Keratinocyte (primary cell): Measurements from ENCODE around the gene WNT8A. TPM values are rescaled to one million over a fixed set of nuclear protein-coding genes. Genes with fewer than 3 reads are reported as not detected.

ENCODE experiments used
- DNase-seq: peaks from one replicate; pipeline ENCODE4 v3.0.0-alpha.2; 2011; ENCODE audit warnings: low read depth, missing footprints, low spot score
- FAIRE-seq: peaks from 2 replicates; lab custom pipeline; 2011; peaks lifted over from hg19 to GRCh38; lab: Jason Lieb, UNC
- H2AFZ ChIP-seq: 2 replicates; pipeline ENCODE4 v1.6.0; 2012; ENCODE audit warnings: low read length, control low read depth, inconsistent platforms; ENCODE audit not compliant: control insufficient read depth
- H3K27ac ChIP-seq: 2 replicates; pipeline ENCODE4 v1.5.1; 2011; ENCODE audit warnings: low read length; ENCODE audit not compliant: control insufficient read depth, insufficient read depth
- H3K27me3 ChIP-seq: 3 replicates; pipeline ENCODE4 v1.6.0; 2011; ENCODE audit warnings: low read length; ENCODE audit not compliant: control insufficient read depth, insufficient read depth; ENCODE audit errors: extremely low read depth
- H3K36me3 ChIP-seq, 2 experiments: 2 replicates in 1 of 2; 3 replicates in 1 of 2; pipeline ENCODE4 v1.5.1; 2011; ENCODE audit warnings: low read length in 2 of 2, mild to moderate bottlenecking in 1 of 2; ENCODE audit not compliant: control insufficient read depth in 2 of 2, insufficient read depth in 2 of 2; ENCODE audit errors: extremely low read depth in 1 of 2
- H3K4me1 ChIP-seq: 3 replicates; pipeline ENCODE4 v1.5.1; 2011; ENCODE audit warnings: low read length; ENCODE audit not compliant: control insufficient read depth, insufficient read depth; ENCODE audit errors: extremely low read depth
- H3K4me2 ChIP-seq: 3 replicates; pipeline ENCODE4 v1.6.0; 2011; ENCODE audit warnings: low read depth, low read length; ENCODE audit not compliant: control insufficient read depth, insufficient read depth; ENCODE audit errors: extremely low read depth
- H3K4me3 ChIP-seq, 3 experiments: fragments of 200-600 bp in 1 of 3; sonication (generic) in 1 of 3; 2 replicates in 2 of 3; 3 replicates in 1 of 3; pipeline ENCODE4 v1.5.1; 2011 to 2016; ENCODE audit warnings: low read length in 3 of 3, mild to moderate bottlenecking in 3 of 3, control low read depth in 2 of 3, inconsistent platforms in 1 of 3, low read depth in 1 of 3, mixed read lengths in 1 of 3, mixed run types in 1 of 3, moderate library complexity in 1 of 3; ENCODE audit not compliant: control insufficient read depth in 2 of 3, insufficient read depth in 2 of 3; ENCODE audit errors: extremely low read depth in 1 of 3
- H3K79me2 ChIP-seq: 2 replicates; pipeline ENCODE4 v1.6.0; 2012; ENCODE audit warnings: low read length; ENCODE audit not compliant: control insufficient read depth, insufficient read depth
- H3K9ac ChIP-seq: 3 replicates; pipeline ENCODE4 v1.6.0; 2011; ENCODE audit warnings: low read length; ENCODE audit not compliant: control insufficient read depth, insufficient read depth; ENCODE audit errors: extremely low read depth
- H3K9me1 ChIP-seq: 3 replicates; pipeline ENCODE4 v1.6.0; 2011; ENCODE audit warnings: low read length; ENCODE audit not compliant: control insufficient read depth, insufficient read depth; ENCODE audit errors: extremely low read depth
- H3K9me3 ChIP-seq: 2 replicates; pipeline ENCODE4 v1.5.1; 2012; ENCODE audit warnings: low read depth, low read length; ENCODE audit not compliant: control insufficient read depth
- H4K20me1 ChIP-seq: 3 replicates; pipeline ENCODE4 v1.6.0; 2011; ENCODE audit warnings: low read length; ENCODE audit not compliant: control insufficient read depth, insufficient read depth; ENCODE audit errors: extremely low read depth
- EZH2 ChIP-seq: IDR thresholded peaks from one replicate; pipeline ENCODE4 v1.6.1; 2012; ENCODE audit warnings: inconsistent platforms, mild to moderate bottlenecking, low read length, moderate library complexity
- dilution Hi-C: fragments of 300-500 bp; cut with MboI; formaldehyde crosslinking; loops from one replicate; pipeline ENCODE4 v1.7.0; 2020; ENCODE audit warnings: low sequenced_read_pairs; ENCODE audit not compliant: extremely low pct_ligation_motif_present
- polyA plus RNA-seq, 5 experiments: library from polyadenylated mRNA; depleted of rRNA in 3 of 5; stranded (reverse) in 3 of 5; stranded (forward) in 1 of 5; unstranded in 1 of 5; fragments of >200 nt; gene quantifications; 1 replicate in 1 of 5; 2 replicates in 3 of 5; 3 replicates in 1 of 5; pipeline versions ENCODE4 v1.2.1 to v1.2.3, GENCODE V29; 2011 to 2012; ENCODE audit warnings: missing spikeins in 2 of 5, low read depth in 1 of 5, low replicate concordance in 1 of 5
- TF ChIP-seq, protein P1 (sequence below), 3 experiments: IDR thresholded peaks in 1 of 3; conservative IDR thresholded peaks in 1 of 3; optimal IDR thresholded peaks in 1 of 3; 2 replicates in 2 of 3; 3 replicates in 1 of 3; pipeline versions ENCODE3 to v1.5.1; 2011; ENCODE audit warnings: low read length in 3 of 3, mild to moderate bottlenecking in 3 of 3, moderate library complexity in 2 of 3, control low read depth in 1 of 3, inconsistent platforms in 1 of 3; ENCODE audit not compliant: insufficient read depth in 2 of 3; ENCODE audit errors: extremely low read depth in 1 of 3

The WNT8A gene
- polyA plus RNA-seq, 1 donor (not counting 4 experiments of a cell fraction or from before 2014, with no cell fraction given) = not detected

DNA sequence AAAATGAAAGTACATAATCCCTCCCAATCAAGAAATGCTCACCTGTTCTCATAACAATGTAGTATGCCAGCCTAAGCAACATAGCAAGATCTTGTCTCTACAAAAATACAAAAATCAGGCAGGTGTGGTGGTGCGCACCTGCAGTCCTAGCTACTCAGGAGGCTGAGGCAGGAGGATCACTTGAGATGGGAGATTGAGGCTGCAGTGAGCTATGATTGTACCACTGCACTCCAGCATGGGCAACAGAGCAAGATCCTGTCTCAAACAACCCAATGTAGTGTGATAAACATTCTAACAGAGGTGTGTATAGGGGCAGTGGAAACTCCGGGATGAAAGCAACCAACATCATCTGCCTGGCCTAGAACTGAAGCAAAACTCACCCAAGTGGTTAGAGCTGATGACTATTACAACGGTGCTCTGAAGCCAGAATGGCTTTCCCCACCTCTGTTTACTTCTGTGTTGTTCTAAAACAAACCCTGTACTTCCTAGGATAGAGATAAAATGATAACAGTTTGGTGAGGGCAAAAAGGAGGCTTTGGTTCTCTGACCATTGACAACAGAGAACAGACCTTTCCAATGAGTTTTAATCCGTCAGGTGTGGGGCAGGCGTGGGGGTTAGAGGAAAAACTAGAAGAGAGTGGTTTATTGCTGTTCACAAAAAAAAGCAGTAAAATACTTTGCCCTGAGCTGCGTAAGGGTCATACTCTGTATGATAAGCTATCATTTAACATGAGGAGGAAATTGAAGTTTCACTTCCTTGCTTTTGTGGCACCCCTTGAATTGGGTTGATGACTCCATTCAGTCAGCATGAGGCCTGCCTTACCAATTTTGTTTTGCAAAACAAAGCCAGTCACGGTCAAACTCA is 18.9 kb downstream of the WNT8A start:
- dilution Hi-C loops = no loop called here
- Histone ChIP-seq H3K9ac (no peak overlapping the region), H4K20me1 (no peaks in the 10 kb centered on the region), H2AFZ (no peak overlapping the region), H3K36me3 (no peaks in the 10 kb centered on the region), H3K27me3 (no peaks in the 10 kb centered on the region), H3K9me1 (no peaks in the 10 kb centered on the region), H3K4me2 (no peak overlapping the region), H3K4me3 (no peak overlapping the region), H3K9me3 (no peaks in the 10 kb centered on the region), H3K4me1 (no peaks in the 10 kb centered on the region), H3K27ac (no peak overlapping the region), H3K79me2 (no peaks in the 10 kb centered on the region)
- TF ChIP-seq, protein P1, sequence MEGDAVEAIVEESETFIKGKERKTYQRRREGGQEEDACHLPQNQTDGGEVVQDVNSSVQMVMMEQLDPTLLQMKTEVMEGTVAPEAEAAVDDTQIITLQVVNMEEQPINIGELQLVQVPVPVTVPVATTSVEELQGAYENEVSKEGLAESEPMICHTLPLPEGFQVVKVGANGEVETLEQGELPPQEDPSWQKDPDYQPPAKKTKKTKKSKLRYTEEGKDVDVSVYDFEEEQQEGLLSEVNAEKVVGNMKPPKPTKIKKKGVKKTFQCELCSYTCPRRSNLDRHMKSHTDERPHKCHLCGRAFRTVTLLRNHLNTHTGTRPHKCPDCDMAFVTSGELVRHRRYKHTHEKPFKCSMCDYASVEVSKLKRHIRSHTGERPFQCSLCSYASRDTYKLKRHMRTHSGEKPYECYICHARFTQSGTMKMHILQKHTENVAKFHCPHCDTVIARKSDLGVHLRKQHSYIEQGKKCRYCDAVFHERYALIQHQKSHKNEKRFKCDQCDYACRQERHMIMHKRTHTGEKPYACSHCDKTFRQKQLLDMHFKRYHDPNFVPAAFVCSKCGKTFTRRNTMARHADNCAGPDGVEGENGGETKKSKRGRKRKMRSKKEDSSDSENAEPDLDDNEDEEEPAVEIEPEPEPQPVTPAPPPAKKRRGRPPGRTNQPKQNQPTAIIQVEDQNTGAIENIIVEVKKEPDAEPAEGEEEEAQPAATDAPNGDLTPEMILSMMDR (optimal IDR thresholded peaks at IDR 0.05 in 1 of 3, IDR thresholded peaks at IDR 0.05 in 1 of 3, conservative IDR thresholded peaks at IDR 0.05 in 1 of 3; ENCODE audit: extremely low read depth in 1 of 3, insufficient read depth in 2 of 3, low read length in 3 of 3) = no peak
- no peak for TF ChIP-seq EZH2
- FAIRE-seq = no peak
- DNase-seq = no peak

DNA sequence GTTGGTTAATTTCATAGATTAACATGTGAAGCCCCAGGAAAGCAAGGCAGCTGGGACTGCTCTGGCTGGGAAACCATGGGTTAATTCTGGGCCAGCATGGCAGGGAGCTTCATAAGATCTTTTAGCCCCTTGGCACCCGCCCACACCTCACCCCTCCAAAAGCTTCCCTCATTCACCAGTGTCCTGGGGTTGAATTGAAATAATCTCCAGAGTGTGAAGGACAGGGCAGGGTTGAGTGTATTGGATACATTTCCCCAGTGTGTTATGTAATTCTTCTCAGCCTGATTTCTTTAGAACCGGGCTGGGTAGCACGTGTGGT is 19.4 kb downstream of the WNT8A start:
- Histone ChIP-seq H4K20me1 (no peaks in the 10 kb centered on the region), H3K9me1 (no peaks in the 10 kb centered on the region), H3K79me2 (no peaks in the 10 kb centered on the region), H3K27ac (no peak overlapping the region), H2AFZ (no peak overlapping the region), H3K36me3 (no peaks in the 10 kb centered on the region), H3K9me3 (no peaks in the 10 kb centered on the region), H3K4me3 (no peak overlapping the region), H3K9ac (no peak overlapping the region), H3K4me2 (no peak overlapping the region), H3K27me3 (no peaks in the 10 kb centered on the region), H3K4me1 (no peaks in the 10 kb centered on the region)
- DNase-seq (no peak), FAIRE-seq (no peak)
- dilution Hi-C loops = no loop called here
- TF ChIP-seq, protein P1 (optimal IDR thresholded peaks at IDR 0.05 in 1 of 3, IDR thresholded peaks at IDR 0.05 in 1 of 3, conservative IDR thresholded peaks at IDR 0.05 in 1 of 3; ENCODE audit: extremely low read depth in 1 of 3, insufficient read depth in 2 of 3, low read length in 3 of 3) = no peak
- TF ChIP-seq EZH2 = no peak
